Limb (tissue), 2 donors: ENCODE results near the gene CSDE1.

ENCODE experiments used
- DNase-seq, 2 donors: peaks; one replicate each; pipeline ENCODE4 v3.0.0-alpha.2; 2016; ENCODE audit errors: extremely low spot score in 2 of 2

CSDE1 gene

DNA sequence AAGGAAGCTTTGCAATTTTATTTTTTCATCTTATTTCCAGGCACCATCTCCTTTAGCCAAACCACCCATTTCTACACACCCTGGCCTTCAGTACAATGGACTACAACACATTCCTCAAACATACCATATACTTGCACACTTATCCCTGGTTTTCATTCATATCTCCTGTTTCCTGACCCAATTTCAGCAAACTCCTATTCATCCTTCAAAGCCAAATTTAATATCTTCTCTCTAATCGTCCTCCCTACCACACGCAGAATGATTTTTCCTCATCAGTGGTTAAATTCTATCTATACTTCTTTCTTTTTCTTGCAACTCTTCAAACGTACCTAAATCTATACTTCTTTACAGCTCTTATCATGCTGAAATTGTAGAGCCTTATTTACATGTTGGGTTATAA lies 90.8 kb downstream of the CSDE1 start:
- no peak for DNase-seq
